ENCODE measurements around the gene ZNF672.
A peak's percentile ranks its signal among the peaks of the same experiment; 100 is the strongest.
"Not testable (repeated sequence)": the region's sequence is repeated elsewhere in the genome, so short reads cannot be mapped to it uniquely, and the experiment has no call there.

Gene ZNF672

GRCh38 chr1:248861616-248862015, 23.6 kb downstream of the ZNF672 start:
- H3K4me1 ChIP-seq (ENCODE audit: control insufficient read depth in 1 of 2, insufficient read depth in 2 of 2, low read length in 2 of 2) = peaks cover 31 to 32% of the 10 kb centered on the region in 2 donors
- H3K27ac ChIP-seq (ENCODE audit: low read depth, low read length) = no peak overlapping the region
- no peaks in the 10 kb centered on the region for H3K9me3 ChIP-seq (ENCODE audit: control insufficient read depth in 1 of 2, low read length in 2 of 2)
- no peak overlapping the region for H3K4me3 ChIP-seq (ENCODE audit: low read depth in 1 of 2, low read length in 2 of 2)
- H3K27me3 ChIP-seq (ENCODE audit: control insufficient read depth in 1 of 2, insufficient read depth in 2 of 2, low read length in 2 of 2) = no peaks in the 10 kb centered on the region
- H3K9ac ChIP-seq (ENCODE audit: low read depth in 1 of 2, low read length in 2 of 2) = no peak overlapping the region
- H3K36me3 ChIP-seq (ENCODE audit: control insufficient read depth in 1 of 2, insufficient read depth in 2 of 2, low read length in 2 of 2) = no peaks in the 10 kb centered on the region

- Histone ChIP-seq H3K9ac (ENCODE audit: low read depth in 1 of 2, low read length in 2 of 2) (peak overlapping the region; percentile 47 to 76), H3K27ac (ENCODE audit: low read depth, low read length) (peak overlapping the region; percentile 45), H3K9me3 (ENCODE audit: control insufficient read depth in 1 of 2, low read length in 2 of 2) (no peaks in the 10 kb centered on the region), H3K4me3 (ENCODE audit: low read depth in 1 of 2, low read length in 2 of 2) (peak overlapping the region; percentile 76 to 89), H3K27me3 (ENCODE audit: control insufficient read depth in 1 of 2, insufficient read depth in 2 of 2, low read length in 2 of 2) (no peaks in the 10 kb centered on the region), H3K36me3 (ENCODE audit: control insufficient read depth in 1 of 2, insufficient read depth in 2 of 2, low read length in 2 of 2) (no peaks in the 10 kb centered on the region), H3K4me1 (ENCODE audit: control insufficient read depth in 1 of 2, insufficient read depth in 2 of 2, low read length in 2 of 2) (peaks cover 25 to 27% of the 10 kb centered on the region in 2 donors)
These were observed 24.6 kb downstream of the ZNF672 start for GRCh38 chr1:248862695-248862997.

- Histone ChIP-seq H3K27ac (ENCODE audit: low read depth, low read length) (peak overlapping the region; percentile 45), H3K9ac (ENCODE audit: low read depth in 1 of 2, low read length in 2 of 2) (peak overlapping the region; percentile 47 to 76), H3K36me3 (ENCODE audit: control insufficient read depth in 1 of 2, insufficient read depth in 2 of 2, low read length in 2 of 2) (no peaks in the 10 kb centered on the region), H3K4me3 (ENCODE audit: low read depth in 1 of 2, low read length in 2 of 2) (peak overlapping the region; percentile 76 to 89), H3K9me3 (ENCODE audit: control insufficient read depth in 1 of 2, low read length in 2 of 2) (no peaks in the 10 kb centered on the region), H3K27me3 (ENCODE audit: control insufficient read depth in 1 of 2, insufficient read depth in 2 of 2, low read length in 2 of 2) (no peaks in the 10 kb centered on the region), H3K4me1 (ENCODE audit: control insufficient read depth in 1 of 2, insufficient read depth in 2 of 2, low read length in 2 of 2) (peaks cover 22% of the 10 kb centered on the region in 2 donors)
These were observed 25.2 kb downstream of the ZNF672 start for GRCh38 chr1:248862998-248863881.

GRCh38 chr1:248871837-248872401, 33.9 kb downstream of the ZNF672 start:
- H3K36me3 ChIP-seq (ENCODE audit: control insufficient read depth in 1 of 2, insufficient read depth in 2 of 2, low read length in 2 of 2) = no peaks in the 10 kb centered on the region
- H3K4me3 ChIP-seq (ENCODE audit: low read depth in 1 of 2, low read length in 2 of 2) = no peak overlapping the region
- H3K4me1 ChIP-seq (ENCODE audit: control insufficient read depth in 1 of 2, insufficient read depth in 2 of 2, low read length in 2 of 2) = peaks cover 5% of the 10 kb centered on the region in 2 donors
- no peaks in the 10 kb centered on the region for H3K9me3 ChIP-seq (ENCODE audit: control insufficient read depth in 1 of 2, low read length in 2 of 2)
- H3K9ac ChIP-seq (ENCODE audit: low read depth in 1 of 2, low read length in 2 of 2) = no peak overlapping the region
- H3K27me3 ChIP-seq (ENCODE audit: control insufficient read depth in 1 of 2, insufficient read depth in 2 of 2, low read length in 2 of 2) = no peaks in the 10 kb centered on the region
- no peak overlapping the region for H3K27ac ChIP-seq (ENCODE audit: low read depth, low read length)

GRCh38 chr1:248872752-248873408, 34.9 kb downstream of the ZNF672 start:
- Histone ChIP-seq H3K27ac (ENCODE audit: low read depth, low read length) (peak overlapping the region; percentile 96), H3K9me3 (ENCODE audit: control insufficient read depth in 1 of 2, low read length in 2 of 2) (no peaks in the 10 kb centered on the region), H3K27me3 (ENCODE audit: control insufficient read depth in 1 of 2, insufficient read depth in 2 of 2, low read length in 2 of 2) (no peaks in the 10 kb centered on the region), H3K4me3 (ENCODE audit: low read depth in 1 of 2, low read length in 2 of 2) (peak overlapping the region; percentile 97 to 98), H3K4me1 (ENCODE audit: control insufficient read depth in 1 of 2, insufficient read depth in 2 of 2, low read length in 2 of 2) (peaks cover 5% of the 10 kb centered on the region in 2 donors), H3K9ac (ENCODE audit: low read depth in 1 of 2, low read length in 2 of 2) (peak overlapping the region; percentile 96 to 100), H3K36me3 (ENCODE audit: control insufficient read depth in 1 of 2, insufficient read depth in 2 of 2, low read length in 2 of 2) (no peaks in the 10 kb centered on the region)

- Histone ChIP-seq H3K27me3 (ENCODE audit: control insufficient read depth in 1 of 2, insufficient read depth in 2 of 2, low read length in 2 of 2) (no peaks in the 10 kb centered on the region), H3K4me1 (ENCODE audit: control insufficient read depth in 1 of 2, insufficient read depth in 2 of 2, low read length in 2 of 2) (peaks cover 5% of the 10 kb centered on the region in 2 donors), H3K4me3 (ENCODE audit: low read depth in 1 of 2, low read length in 2 of 2) (peak overlapping the region; percentile 97 to 98), H3K9ac (ENCODE audit: low read depth in 1 of 2, low read length in 2 of 2) (peak overlapping the region; percentile 96 to 100), H3K9me3 (ENCODE audit: control insufficient read depth in 1 of 2, low read length in 2 of 2) (no peaks in the 10 kb centered on the region), H3K27ac (ENCODE audit: low read depth, low read length) (peak overlapping the region; percentile 96), H3K36me3 (ENCODE audit: control insufficient read depth in 1 of 2, insufficient read depth in 2 of 2, low read length in 2 of 2) (no peaks in the 10 kb centered on the region)
These were observed 35.5 kb downstream of the ZNF672 start for GRCh38 chr1:248873409-248873992.

GRCh38 chr1:248873993-248874533, 36.0 kb downstream of the ZNF672 start:
- Histone ChIP-seq H3K9ac (ENCODE audit: low read depth in 1 of 2, low read length in 2 of 2) (peak overlapping the region; percentile 96 to 100), H3K36me3 (ENCODE audit: control insufficient read depth in 1 of 2, insufficient read depth in 2 of 2, low read length in 2 of 2) (no peaks in the 10 kb centered on the region), H3K27me3 (ENCODE audit: control insufficient read depth in 1 of 2, insufficient read depth in 2 of 2, low read length in 2 of 2) (no peaks in the 10 kb centered on the region), H3K9me3 (ENCODE audit: control insufficient read depth in 1 of 2, low read length in 2 of 2) (no peaks in the 10 kb centered on the region), H3K27ac (ENCODE audit: low read depth, low read length) (peak overlapping the region; percentile 96), H3K4me1 (ENCODE audit: control insufficient read depth in 1 of 2, insufficient read depth in 2 of 2, low read length in 2 of 2) (peaks cover 5% of the 10 kb centered on the region in 2 donors), H3K4me3 (ENCODE audit: low read depth in 1 of 2, low read length in 2 of 2) (peak overlapping the region; percentile 97 to 98)

- no peaks in the 10 kb centered on the region for H3K4me1 ChIP-seq (ENCODE audit: control insufficient read depth in 1 of 2, insufficient read depth in 2 of 2, low read length in 2 of 2)
- H3K4me3 ChIP-seq (ENCODE audit: low read depth in 1 of 2, low read length in 2 of 2) = no peak overlapping the region
- no peaks in the 10 kb centered on the region for H3K36me3 ChIP-seq (ENCODE audit: control insufficient read depth in 1 of 2, insufficient read depth in 2 of 2, low read length in 2 of 2)
- H3K9me3 ChIP-seq (ENCODE audit: control insufficient read depth in 1 of 2, low read length in 2 of 2) = no peaks in the 10 kb centered on the region
- no peaks in the 10 kb centered on the region for H3K27me3 ChIP-seq (ENCODE audit: control insufficient read depth in 1 of 2, insufficient read depth in 2 of 2, low read length in 2 of 2)
- H3K27ac ChIP-seq (ENCODE audit: low read depth, low read length) = no peak overlapping the region
- H3K9ac ChIP-seq (ENCODE audit: low read depth in 1 of 2, low read length in 2 of 2) = no peak overlapping the region
These were observed 43.2 kb downstream of the ZNF672 start for GRCh38 chr1:248881261-248881660.

GRCh38 chr1:248882427-248882826, 44.4 kb downstream of the ZNF672 start:
- not testable (repeated sequence) for H3K9ac ChIP-seq (ENCODE audit: low read depth in 1 of 2, low read length in 2 of 2); H3K9me3 ChIP-seq (ENCODE audit: control insufficient read depth in 1 of 2, low read length in 2 of 2); H3K4me3 ChIP-seq (ENCODE audit: low read depth in 1 of 2, low read length in 2 of 2); H3K36me3 ChIP-seq (ENCODE audit: control insufficient read depth in 1 of 2, insufficient read depth in 2 of 2, low read length in 2 of 2); H3K27ac ChIP-seq (ENCODE audit: low read depth, low read length); H3K27me3 ChIP-seq (ENCODE audit: control insufficient read depth in 1 of 2, insufficient read depth in 2 of 2, low read length in 2 of 2); H3K4me1 ChIP-seq (ENCODE audit: control insufficient read depth in 1 of 2, insufficient read depth in 2 of 2, low read length in 2 of 2)
